ENCODE data around the gene ADRA1B.
A peak's percentile ranks its signal among the peaks of the same experiment; 100 is the strongest.

The ADRA1B gene

GRCh38 chr5:159902444-159903121 lies 13.7 kb upstream of the ADRA1B start:
- DNase-seq: peak; percentile 69

DNA sequence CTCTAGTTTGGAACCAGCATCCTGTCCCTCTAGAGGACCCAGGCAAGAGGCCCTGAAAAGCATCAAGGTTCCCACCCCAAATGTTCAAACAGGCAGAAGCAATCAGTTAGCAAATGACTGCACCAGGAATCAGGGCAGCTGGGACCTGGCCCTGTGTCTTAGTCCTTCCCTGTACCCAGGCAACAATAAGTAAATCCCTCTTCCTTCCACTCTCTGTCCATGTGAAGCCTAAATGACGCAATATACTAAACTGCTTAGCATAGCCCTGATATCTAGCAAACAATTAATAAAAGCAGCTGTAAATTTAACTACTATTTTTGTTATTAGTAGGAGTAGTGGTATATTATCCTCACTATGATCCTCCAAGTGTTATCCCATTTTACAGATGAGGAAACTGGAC lies 13.2 kb upstream of the ADRA1B start:
- DNase-seq: no peak

- no peak for DNase-seq
These were observed 11.4 kb upstream of the ADRA1B start for GRCh38 chr5:159904874-159905273.

GRCh38 chr5:159905496-159905895 lies 10.8 kb upstream of the ADRA1B start:
- DNase-seq: peak; percentile 93

- no peak for DNase-seq
These were observed 9.8 kb upstream of the ADRA1B start for GRCh38 chr5:159906463-159906862.

DNA sequence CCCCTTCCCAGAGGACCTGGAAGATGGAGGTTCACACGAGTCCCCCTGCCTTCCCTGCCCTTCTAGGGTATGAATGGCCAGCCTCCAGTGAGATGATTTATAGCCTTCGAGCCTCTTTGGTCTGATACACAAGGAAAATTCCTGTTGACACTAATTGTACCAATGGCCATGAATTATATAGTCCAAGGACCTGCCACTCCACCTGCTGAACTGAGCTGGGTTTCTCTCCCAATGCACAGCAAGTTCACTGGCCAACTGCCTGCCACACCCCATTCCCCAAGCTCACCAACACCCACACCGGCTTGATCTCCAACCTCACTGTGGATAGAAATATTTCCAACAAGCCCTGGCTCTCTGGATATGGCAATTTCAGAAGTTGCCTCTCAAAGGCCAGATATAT lies 9.3 kb upstream of the ADRA1B start:
- DNase-seq: no peak

- DNase-seq: no peak
These were observed 8.3 kb upstream of the ADRA1B start for GRCh38 chr5:159907689-159908590.

DNA sequence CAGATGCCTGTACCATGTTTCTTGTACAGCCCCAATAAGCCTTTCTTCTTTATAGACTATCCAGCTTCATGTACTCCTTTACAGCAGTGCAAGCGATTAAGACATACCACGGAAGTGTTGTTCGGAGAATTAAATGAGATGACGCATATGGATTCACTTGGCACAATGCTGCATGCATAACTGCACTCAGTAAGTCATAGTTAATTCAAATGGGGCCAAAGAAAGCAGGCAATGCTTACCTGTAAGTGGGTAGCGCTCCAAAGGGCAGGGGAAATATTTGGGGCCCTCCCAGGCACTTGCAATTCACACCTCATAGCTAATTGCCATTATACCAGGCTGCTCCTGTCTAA lies 7.7 kb upstream of the ADRA1B start:
- peak; percentile 80 for DNase-seq

- no peak for DNase-seq
These were observed 7.2 kb upstream of the ADRA1B start for GRCh38 chr5:159909126-159909525.

- no peak for DNase-seq
These were observed 6.0 kb upstream of the ADRA1B start for GRCh38 chr5:159910207-159910842.

DNA sequence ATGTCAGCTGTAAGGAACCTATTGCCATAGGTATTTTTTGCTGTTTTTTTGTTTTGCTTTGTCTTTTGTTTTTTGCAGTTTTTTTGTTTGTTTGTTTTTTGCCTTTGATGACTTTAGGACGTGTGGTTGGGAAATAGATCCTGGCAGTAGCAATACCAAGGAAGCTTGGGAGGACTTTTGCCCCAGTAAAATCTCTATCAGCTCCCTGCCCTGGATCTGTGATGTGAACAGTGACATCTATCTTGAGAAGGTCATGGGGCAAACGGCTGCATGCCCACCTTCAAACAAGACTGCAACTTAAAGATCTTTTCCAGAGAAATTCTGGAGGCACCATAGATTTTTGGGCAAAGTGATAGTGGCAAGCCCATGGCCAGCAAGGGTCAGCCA lies 5.4 kb upstream of the ADRA1B start:
- no peak for DNase-seq

DNA sequence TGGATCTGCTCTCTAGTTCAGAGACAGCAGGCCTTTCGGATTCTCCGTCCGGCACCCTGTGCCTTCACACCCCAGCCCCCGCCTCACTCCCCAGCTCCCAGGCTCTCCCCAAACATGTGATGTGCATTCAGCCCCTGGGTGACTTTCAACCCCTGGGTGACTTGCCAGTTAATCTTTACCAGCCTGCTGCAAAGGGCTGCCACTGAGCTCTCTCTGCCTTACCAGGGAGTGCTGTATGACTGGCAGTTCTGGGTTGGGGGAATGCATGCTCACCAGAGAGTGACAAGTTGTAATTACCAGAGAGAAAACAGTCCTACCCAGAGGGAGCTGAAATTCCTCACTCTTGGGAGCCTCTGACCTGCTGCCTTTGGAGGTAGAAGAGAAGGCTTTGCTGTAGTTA lies 4.9 kb upstream of the ADRA1B start:
- DNase-seq: no peak

DNA sequence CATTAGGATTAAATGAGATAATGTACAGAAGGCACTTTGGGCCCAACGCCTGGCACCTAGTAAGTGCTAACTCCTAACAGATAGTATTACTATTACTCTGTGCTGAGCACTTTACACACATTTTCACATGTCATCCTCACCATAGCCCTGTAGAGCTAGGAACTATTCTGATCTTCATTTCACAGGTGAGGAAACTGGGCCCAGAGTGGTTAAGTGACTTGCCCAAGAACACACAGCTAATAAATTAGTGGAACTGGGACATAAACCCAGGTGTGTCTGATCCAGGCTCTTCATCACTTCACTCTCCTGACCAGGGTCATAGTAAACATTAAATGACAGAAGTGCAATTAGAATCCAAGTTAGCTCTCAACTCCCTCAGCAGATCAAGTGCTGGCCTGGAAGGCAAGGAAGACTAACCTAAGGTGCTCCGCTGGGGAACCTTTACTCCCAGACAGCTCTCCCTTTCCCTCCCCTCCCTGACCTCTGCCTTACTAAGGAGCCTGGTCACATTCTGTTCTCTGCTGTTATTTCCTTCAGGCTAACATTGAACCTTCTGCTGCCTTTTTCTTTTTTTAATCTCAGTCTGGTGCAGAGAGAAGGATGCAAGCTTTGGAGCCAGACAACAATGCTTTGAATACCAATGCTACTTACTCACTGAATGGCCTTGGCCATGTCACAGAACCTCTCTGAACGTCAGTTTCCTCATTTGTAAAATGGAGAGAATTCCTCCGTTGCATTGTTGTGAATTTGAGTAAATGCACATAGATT lies 4.1 kb upstream of the ADRA1B start:
- DNase-seq: peak; percentile 76

DNA sequence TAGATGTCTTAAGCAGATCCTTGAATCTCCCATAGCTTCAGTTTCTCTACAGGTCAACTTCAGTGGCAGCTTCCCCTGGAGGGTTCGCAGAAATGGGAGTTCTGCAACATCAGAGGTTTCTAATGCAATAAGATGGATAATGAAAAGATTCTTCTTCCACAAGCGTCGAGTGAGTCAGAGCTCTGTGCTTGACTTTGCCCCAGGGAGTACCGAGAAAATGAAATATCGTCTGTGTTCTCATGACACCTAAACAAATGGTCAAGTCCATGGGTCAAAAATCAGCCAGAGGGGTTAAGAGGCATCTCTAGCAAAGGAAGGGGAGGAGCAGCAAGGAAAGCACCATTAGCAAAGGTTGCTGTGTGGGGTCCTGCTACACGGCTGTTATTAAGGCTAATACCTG lies 3.2 kb upstream of the ADRA1B start:
- peak; percentile 66 for DNase-seq

DNA sequence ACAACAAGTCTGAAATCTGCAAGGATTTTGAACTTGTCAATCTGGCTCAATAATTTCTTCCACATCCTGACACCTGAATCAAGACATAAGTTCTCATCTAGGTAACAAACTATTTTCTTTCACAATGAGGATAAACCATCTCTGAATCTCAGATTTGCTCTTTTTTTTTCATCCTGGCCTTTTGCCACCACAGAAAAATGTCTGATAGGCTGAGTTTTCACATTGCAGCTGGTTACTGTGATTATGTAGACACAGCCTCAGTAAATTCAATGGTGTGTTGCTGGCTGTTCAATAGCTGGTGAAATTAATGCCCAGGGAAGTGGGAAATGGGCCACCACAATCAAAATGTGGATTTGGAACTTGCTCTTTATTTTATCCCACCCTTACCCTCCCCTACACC lies 2.8 kb upstream of the ADRA1B start:
- no peak for DNase-seq

DNA sequence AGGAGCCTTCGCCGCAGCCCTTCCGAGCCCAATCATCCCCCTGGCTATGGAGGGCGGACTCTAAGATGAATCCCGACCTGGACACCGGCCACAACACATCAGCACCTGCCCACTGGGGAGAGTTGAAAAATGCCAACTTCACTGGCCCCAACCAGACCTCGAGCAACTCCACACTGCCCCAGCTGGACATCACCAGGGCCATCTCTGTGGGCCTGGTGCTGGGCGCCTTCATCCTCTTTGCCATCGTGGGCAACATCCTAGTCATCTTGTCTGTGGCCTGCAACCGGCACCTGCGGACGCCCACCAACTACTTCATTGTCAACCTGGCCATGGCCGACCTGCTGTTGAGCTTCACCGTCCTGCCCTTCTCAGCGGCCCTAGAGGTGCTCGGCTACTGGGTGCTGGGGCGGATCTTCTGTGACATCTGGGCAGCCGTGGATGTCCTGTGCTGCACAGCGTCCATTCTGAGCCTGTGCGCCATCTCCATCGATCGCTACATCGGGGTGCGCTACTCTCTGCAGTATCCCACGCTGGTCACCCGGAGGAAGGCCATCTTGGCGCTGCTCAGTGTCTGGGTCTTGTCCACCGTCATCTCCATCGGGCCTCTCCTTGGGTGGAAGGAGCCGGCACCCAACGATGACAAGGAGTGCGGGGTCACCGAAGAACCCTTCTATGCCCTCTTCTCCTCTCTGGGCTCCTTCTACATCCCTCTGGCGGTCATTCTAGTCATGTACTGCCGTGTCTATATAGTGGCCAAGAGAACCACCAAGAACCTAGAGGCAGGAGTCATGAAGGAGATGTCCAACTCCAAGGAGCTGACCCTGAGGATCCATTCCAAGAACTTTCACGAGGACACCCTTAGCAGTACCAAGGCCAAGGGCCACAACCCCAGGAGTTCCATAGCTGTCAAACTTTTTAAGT lies 819 bp downstream of the ADRA1B start:
- no peak for DNase-seq

GRCh38 chr5:159917994-159918393 lies 1.7 kb downstream of the ADRA1B start:
- DNase-seq: peak; percentile 31

DNA sequence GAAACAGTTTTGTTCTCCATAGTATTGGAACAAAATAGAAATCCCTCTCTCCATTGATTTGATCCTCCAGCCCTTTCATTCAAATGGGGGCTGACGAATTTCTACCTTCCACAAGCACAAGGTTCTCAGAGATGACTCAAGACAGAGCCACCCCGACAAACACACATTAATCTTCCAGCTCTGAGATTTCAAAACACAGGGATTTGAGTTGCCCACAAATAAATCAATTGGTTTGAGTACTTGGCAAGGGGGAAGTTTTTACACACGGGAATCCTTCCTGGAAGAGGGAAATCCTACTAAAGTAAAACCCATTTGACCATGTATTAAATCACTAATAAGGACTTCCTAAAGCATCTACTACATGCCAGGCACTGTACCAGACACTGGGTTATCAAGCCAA lies 5.4 kb downstream of the ADRA1B start:
- no peak for DNase-seq

DNA sequence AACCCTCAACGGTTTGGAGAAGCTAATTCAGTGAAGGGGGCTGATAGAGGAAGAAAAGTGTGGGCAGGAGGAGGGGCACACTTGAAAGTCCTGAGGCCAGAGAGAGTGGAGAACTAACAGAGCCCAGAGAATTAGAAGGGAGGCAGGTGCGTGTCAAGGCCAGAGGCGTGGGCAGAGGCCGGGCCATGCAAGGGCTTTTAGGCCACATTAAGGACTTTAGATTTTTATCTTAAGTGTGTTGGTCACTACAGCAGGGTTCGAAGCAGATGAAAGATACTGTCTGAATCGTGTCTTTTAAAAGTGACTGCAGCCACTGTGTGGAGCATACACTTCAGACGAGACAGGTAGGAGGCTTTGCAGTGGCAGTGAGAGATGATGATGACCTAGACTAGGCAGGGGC lies 6.7 kb downstream of the ADRA1B start:
- DNase-seq: no peak

GRCh38 chr5:159928122-159928909 lies 12.0 kb downstream of the ADRA1B start:
- peak; percentile 86 for DNase-seq

GRCh38 chr5:159929176-159929575 lies 12.9 kb downstream of the ADRA1B start:
- DNase-seq: no peak
